Right lobe of liver (tissue), 6 donors: ENCODE results near the gene IFT20. TPM values are rescaled to one million over a fixed set of nuclear protein-coding genes. Genes with fewer than 3 reads are reported as not detected.
"Not testable (repeated sequence)": the region's sequence is repeated elsewhere in the genome, so short reads cannot be mapped to it uniquely, and the experiment has no call there.

ENCODE experiments used
- ATAC-seq, 4 donors: fragments of 200-7000 bp; cut with Tn5 transposase; one replicate each; pipeline ENCODE4 v1.9.1; 2020; ENCODE audit warnings: mild to moderate bottlenecking in 4 of 4, moderate library complexity in 4 of 4
- DNase-seq, 3 donors: peaks; one replicate each; pipeline ENCODE4 v3.0.0-alpha.2; 2020
- H3K27ac ChIP-seq, 3 donors: fragments of 200-600 bp; one replicate each; pipeline ENCODE4 v1.8.0; 2022
- H3K27me3 ChIP-seq, 2 donors: fragments of 200-600 bp; one replicate each; pipeline ENCODE4 v1.8.0; 2022
- H3K36me3 ChIP-seq, 4 donors: fragments of 200-600 bp; sonication (generic) in 1 of 4; one replicate each; pipeline versions ENCODE4 v1.5.1 to v1.8.0; 2017 to 2022; ENCODE audit warnings: control low read depth in 1 of 4
- H3K4me1 ChIP-seq, 4 donors: fragments of 200-600 bp; sonication (generic) in 1 of 4; one replicate each; pipeline versions ENCODE4 v1.5.1 to v1.8.0; 2017 to 2022; ENCODE audit warnings: control low read depth in 1 of 4
- H3K4me3 ChIP-seq, 3 donors: fragments of 200-600 bp; one replicate each; pipeline ENCODE4 v1.8.0; 2022
- H3K9me3 ChIP-seq, 4 donors: fragments of 200-600 bp; sonication (generic) in 1 of 4; one replicate each; pipeline versions ENCODE4 v1.5.1 to v1.8.0; 2017 to 2022; ENCODE audit warnings: control low read depth in 1 of 4
- CTCF ChIP-seq, 4 donors: fragments of 200-600 bp in 3 of 4; fragments of 450-650 bp in 1 of 4; IDR thresholded peaks; one replicate each; pipeline versions ENCODE4 v1.5.1 to v1.8.0; 2016 to 2022; ENCODE audit warnings: antibody characterized with exemption in 4 of 4, mild to moderate bottlenecking in 2 of 4
- POLR2A ChIP-seq: fragments of 450-650 bp; IDR thresholded peaks from one replicate; pipeline ENCODE4 v1.6.1; 2017; ENCODE audit warnings: antibody characterized with exemption, mild to moderate bottlenecking
- WGBS: methylation state at CpG from one replicate; pipeline ENCODE4 v1.1.6; 2018; ENCODE audit warnings: low coverage, low lambda C conversion rate; ENCODE audit not compliant: insufficient coverage; ENCODE audit errors: missing lambda C conversion rate; 5-methylcytosine and 5-hydroxymethylcytosine counted together
- intact Hi-C, 2 donors: fragments of 100-400 bp; cut with DNase I; formaldehyde crosslinking; loops; one replicate each; pipeline versions ENCODE4 v1.11.2 to v1.14.1; 2022
- total RNA-seq, 6 experiments: library from RNA; depleted of rRNA in 2 of 6; stranded (reverse); fragments of >200 nt in 2 of 6; fragmentation: NEBNext Ultra II Directional in 3 of 6; extraction: Animal tissue kit (Norgen Biotek cat#: 25700) in 3 of 6; gene quantifications; one replicate each; pipeline versions ENCODE4 v1.1.0 to v1.2.4, GENCODE V29; 2016 to 2023
- donor health status: DM: no; HTN: yes; CAD: no.
- donor health status: DM: no; HTN: no; CAD: no.
- donor health status: DM: no; HTN: no; CAD: no.
- donor health status: DM: no; HTN: yes; CAD: no.
- donor health status: DM: no; HTN: yes; CAD: no.

The IFT20 gene
- total RNA-seq, 6 experiments from 2014 or later, result 20.6 to 29.6 (median 26.1) TPM

GRCh38 chr17:28306954-28307401 is 28.3 kb downstream of the IFT20 start:
- H3K4me3 ChIP-seq, result no peak overlapping the region
- 54% methylated on average over 10 of the region's 38 CpGs for WGBS
- H3K9me3 ChIP-seq, result no peaks in the 10 kb centered on the region
- no peaks in the 10 kb centered on the region for H3K4me1 ChIP-seq
- no peaks in the 10 kb centered on the region for H3K36me3 ChIP-seq
- intact Hi-C loops, result no loop called here
- no peak overlapping the region for H3K27ac ChIP-seq
- DNase-seq (no peak), ATAC-seq (peak in 1 of 4 donors; percentile 47)
- no peaks in the 10 kb centered on the region for H3K27me3 ChIP-seq
- TF ChIP-seq POLR2A, result no peak
- no peak for TF ChIP-seq CTCF (IDR thresholded peaks at IDR 0.05)

GRCh38 chr17:28298449-28298848 is 36.8 kb downstream of the IFT20 start:
- 68% methylated on average over 3 of the region's 3 CpGs for WGBS

GRCh38 chr17:28295677-28296578 is 39.3 kb downstream of the IFT20 start:
- TF ChIP-seq CTCF (IDR thresholded peaks at IDR 0.05) (no peak), POLR2A (no peak)
- 67% methylated on average over 3 of the region's 3 CpGs for WGBS
- Histone ChIP-seq H3K27me3 (no peaks in the 10 kb centered on the region), H3K36me3 (no peaks in the 10 kb centered on the region), H3K4me1 (no peaks in the 10 kb centered on the region), H3K4me3 (no peak overlapping the region), H3K27ac (no peak overlapping the region), H3K9me3 (no peaks in the 10 kb centered on the region)
- intact Hi-C loops, result no loop called here
- DNase-seq (no peak), ATAC-seq (no peak)

More at GRCh38 chr17:28298449-28298848, 36.8 kb downstream of the IFT20 start:
- intact Hi-C loops, result no loop called here
- TF ChIP-seq CTCF (IDR thresholded peaks at IDR 0.05) (no peak), POLR2A (no peak)
- Histone ChIP-seq H3K36me3 (no peaks in the 10 kb centered on the region), H3K4me1 (no peaks in the 10 kb centered on the region), H3K9me3 (no peaks in the 10 kb centered on the region), H3K27me3 (no peaks in the 10 kb centered on the region), H3K4me3 (no peak overlapping the region), H3K27ac (no peak overlapping the region)
- DNase-seq (no peak), ATAC-seq (no peak)

GRCh38 chr17:28293994-28294393 is 41.3 kb downstream of the IFT20 start:
- no peaks in the 10 kb centered on the region for H3K9me3 ChIP-seq
- no peak for DNase-seq
- H3K27me3 ChIP-seq, result no peaks in the 10 kb centered on the region
- WGBS, result 88% methylated on average over 6 of the region's 6 CpGs
- no peaks in the 10 kb centered on the region for H3K4me1 ChIP-seq
- TF ChIP-seq CTCF (IDR thresholded peaks at IDR 0.05), result no peak
- no peak for TF ChIP-seq POLR2A
- no peak for ATAC-seq
- no peak overlapping the region for H3K27ac ChIP-seq
- H3K36me3 ChIP-seq, result no peaks in the 10 kb centered on the region
- intact Hi-C loops, result no loop called here
- no peak overlapping the region for H3K4me3 ChIP-seq

- intact Hi-C loops, H3K27me3 ChIP-seq, ATAC-seq, H3K4me1 ChIP-seq, H3K27ac ChIP-seq, H3K36me3 ChIP-seq, H3K9me3 ChIP-seq, DNase-seq, H3K4me3 ChIP-seq: not testable (repeated sequence)
- 84% methylated on average over 8 of the region's 12 CpGs for WGBS
Measured at GRCh38 chr17:28292878-28293277, 42.4 kb downstream of the IFT20 start.
